Stimulated activated CD4-positive, alpha-beta T cell treated with anti-CD3 and anti-CD28 coated beads, Interleukin-4, amount 100 ng/mL, for 1 hour (primary cell): ENCODE measurements around the gene APOL2.
"Not testable (repeated sequence)": the region's sequence is repeated elsewhere in the genome, so short reads cannot be mapped to it uniquely, and the experiment has no call there.

ENCODE experiments used
- DNase-seq: peaks from one replicate; pipeline ENCODE4 v3.0.0-alpha.2; 2020

APOL2 gene

DNA sequence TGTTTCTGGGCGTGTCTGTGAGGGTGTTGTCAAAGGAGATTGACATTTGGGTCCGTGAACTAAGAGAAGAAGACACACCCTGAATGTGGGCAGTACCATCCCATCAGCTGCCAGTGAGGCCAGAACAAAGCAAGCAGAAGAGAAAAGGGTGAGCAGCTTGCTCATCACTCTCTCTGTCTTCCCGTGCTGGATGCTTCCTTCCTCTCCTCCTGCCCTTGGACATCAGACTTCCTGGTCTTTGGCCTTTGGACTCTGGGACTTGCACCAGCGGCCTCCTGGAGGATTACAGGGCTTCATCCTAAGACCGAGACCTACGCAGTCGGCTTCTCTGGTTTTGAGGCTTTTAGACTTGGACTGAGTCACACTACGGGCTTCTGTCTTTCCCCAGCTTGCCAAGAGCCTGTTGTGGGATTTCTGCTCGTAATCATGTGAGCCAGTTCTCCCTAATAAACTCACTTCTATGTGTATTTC lies 18.8 kb downstream of the APOL2 start:
- DNase-seq, result no peak

GRCh38 chr22:36218648-36219193 lies 20.6 kb downstream of the APOL2 start:
- DNase-seq, result no peak

- no peak for DNase-seq
These were observed 23.3 kb downstream of the APOL2 start for GRCh38 chr22:36215981-36216380.

GRCh38 chr22:36213586-36213985 lies 25.7 kb downstream of the APOL2 start:
- DNase-seq, result no peak

GRCh38 chr22:36212901-36213300 lies 26.4 kb downstream of the APOL2 start:
- DNase-seq, result no peak

DNA sequence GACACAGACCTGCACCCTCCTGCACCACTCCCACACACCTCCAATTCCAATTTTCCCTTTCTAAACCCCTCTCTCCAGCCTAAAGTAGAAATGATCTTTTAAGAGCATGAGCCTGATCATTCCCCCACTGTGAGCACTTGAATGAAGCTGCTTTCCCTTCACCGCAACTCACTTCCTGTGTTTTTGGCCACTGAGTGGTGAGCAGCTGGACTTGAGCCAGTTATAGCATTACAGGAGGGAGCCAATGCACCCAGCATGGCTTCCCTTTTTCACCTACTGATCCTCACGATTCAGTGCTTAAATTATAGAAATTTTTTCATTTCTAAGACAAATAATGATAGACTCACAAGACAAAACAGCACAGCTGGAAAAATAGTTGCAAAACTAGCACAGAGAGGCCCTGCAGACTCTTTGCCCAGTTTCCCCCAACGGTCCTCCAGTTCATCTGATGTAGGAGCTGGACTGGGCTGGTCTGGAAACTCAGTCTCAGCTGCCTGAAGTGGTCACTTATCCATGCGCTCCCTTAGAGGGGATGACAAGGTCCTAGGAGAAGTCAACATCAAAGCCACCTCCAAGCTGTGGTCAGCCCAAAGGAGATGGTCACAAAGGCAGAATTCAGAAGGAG lies 28.0 kb downstream of the APOL2 start:
- no peak for DNase-seq

DNA sequence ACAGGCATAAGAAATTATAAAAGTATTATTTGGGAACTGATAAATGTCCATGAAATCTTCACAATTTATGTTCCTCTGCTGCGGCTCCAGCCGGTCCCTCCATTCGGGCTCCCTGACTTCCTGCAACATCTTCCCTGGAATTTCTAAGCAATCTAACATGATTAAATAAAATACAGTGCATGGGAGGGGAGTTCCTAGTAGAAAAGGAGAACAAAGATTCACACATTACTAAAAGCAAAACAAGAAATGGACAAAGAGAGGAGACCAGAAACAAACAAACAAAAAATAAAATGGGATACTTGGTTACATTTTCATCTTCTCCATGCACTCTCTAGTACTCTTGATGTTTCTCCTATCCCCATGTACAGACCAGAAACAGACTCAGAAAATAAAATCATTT lies 29.1 kb downstream of the APOL2 start:
- no peak for DNase-seq

- DNase-seq, result not testable (repeated sequence)
These were observed 29.8 kb downstream of the APOL2 start for GRCh38 chr22:36209488-36209908.

DNA sequence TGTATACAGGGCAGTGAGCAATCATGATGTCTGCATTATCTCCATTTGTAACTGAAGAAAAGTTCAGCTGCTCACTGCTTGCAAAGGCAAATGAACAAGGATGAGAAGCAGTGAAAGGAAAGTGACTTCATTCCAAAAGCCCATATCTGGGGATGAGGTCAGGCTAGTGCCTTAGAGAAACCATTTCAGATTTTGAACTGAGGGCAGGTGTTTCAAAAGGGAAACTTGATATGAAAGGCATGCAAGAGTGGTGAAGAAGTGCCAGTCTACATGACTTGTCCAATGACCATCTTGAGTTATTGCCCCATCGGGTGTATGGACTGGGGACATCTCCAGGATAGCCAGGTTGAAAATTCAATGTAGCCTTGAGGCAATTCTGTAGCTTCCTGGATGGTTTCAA lies 30.4 kb downstream of the APOL2 start:
- DNase-seq, result no peak

GRCh38 chr22:36208162-36208765 lies 31.1 kb downstream of the APOL2 start:
- DNase-seq, result no peak

- DNase-seq, result no peak
These were observed 33.1 kb downstream of the APOL2 start for GRCh38 chr22:36206255-36206654.

DNA sequence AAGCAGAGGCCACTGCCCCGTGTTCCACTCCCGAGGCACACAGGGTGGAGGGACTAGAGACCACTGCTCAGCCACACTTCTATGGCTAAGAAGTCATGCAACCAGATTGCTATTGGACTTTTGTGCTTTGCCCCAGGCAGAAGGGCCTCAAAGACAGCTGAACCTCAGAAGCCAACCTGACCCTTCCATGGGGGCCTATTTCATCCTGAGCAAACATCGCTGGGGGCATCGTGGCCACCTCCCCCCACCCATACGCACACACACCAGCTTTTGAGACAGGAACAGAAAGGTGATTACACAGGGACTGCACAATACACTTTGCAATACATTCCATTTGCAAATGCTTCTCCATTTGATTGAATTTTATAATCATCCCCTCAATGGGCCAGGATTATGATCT lies 33.8 kb downstream of the APOL2 start:
- not testable (repeated sequence) for DNase-seq

- DNase-seq, result no peak
These were observed 34.7 kb downstream of the APOL2 start for GRCh38 chr22:36204632-36205015.

DNA sequence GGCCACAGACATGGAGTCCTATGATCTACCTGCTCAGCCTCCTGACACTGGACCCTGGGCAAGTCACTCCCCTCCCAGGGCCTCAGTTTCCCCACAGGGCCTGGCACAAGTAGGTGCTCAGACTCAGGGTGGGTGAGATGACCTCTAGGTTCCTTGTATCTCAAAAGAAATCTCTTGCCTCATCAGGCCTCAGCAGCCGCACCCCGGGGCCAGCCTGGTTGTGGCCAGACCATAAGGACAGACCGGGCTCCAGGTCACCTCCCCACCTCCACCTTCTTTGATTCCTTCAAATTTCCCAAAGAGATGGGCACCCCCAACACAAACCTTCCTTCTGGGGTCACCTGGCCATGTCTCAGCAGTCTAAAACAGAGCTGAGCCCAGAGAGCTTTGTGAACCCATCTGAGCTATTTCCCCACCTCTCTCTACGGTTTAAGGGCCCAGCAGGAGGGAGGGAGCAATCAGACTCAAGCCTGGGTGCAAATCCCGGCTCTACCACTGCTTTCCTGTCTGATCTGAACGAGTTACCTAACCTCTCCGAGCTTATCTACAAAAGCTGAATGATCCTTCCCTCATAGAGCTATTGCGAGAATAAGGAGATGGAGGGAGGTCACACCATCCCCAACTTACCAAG lies 35.2 kb downstream of the APOL2 start:
- DNase-seq, result no peak

GRCh38 chr22:36203441-36203840 lies 35.9 kb downstream of the APOL2 start:
- DNase-seq, result not testable (repeated sequence)

DNA sequence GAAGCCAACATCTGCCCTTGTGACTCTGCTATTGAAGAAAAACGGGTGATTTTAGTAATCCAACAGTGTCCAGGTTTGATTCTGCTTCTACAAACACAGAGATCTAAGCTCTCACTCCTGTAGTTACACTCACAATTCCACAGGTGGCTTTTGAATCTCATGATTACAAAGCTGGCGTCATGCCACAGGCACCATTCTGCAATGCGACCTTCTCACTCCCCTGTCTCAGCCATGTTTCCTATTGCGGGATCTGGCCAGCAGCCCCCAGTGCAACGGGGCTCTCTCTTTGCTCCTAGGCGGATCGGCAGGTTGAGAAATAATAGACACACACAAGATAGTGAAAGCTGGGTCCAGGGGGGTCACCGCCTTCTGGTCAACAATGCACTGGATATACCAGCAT lies 36.4 kb downstream of the APOL2 start:
- DNase-seq, result not testable (repeated sequence)

DNA sequence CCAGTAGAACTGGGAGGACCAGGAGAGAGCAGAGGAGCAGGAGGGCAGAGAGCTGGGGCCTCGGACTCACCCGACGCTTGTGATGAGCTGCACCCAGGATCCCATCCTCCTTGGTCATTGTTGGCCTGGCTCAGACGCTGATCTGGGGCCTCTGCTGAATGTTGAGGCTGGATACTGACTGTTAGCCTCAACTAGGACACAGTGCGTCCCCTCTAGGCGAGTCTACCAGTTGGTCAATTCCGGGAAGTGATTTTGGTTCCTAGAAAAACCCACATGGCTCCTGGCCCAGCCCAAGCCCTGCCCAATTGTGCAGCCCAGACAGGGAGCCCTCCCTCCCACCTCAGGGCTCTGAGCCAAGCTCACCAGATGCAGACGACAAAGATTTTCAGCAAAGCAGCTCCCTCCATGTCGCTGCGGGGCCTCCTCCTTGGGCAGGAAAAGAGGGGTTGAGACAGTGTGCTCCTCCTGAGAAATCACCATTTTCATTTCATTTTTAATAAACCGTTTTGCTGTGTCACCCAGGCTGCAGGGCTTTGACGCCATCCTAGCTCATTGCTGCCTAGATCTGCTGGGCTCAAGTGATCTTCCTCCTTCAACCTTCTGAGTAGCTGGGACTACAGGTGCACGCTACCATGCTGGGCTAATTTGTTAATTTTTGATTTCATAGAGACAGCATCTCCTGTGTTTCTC lies 37.6 kb downstream of the APOL2 start, which contains the start of gene APOL4:
Gene APOL4 (minus strand): TSS at position 180 of the 690 bp plus-strand sequence. CDS start 75 bp downstream, at position 105.
- DNase-seq, result no peak

DNA sequence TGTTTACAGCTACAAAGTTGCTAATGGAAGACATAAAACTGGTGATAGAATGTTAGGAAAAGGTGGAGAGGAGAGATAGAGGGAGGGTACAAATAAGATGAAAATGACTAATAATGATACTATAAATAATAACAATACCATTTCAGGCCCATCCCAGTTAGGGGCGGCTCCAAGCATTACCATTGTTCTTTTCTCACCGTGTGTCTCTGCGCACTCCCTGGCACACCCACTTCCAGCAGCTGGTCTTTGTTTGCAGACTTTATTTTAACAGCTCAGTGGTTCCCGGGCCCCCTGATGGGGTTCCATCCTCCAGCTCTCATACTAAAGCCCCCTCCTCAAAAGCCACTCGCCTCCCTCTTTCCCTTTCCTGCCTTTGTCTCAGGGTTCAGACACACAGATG lies 38.3 kb downstream of the APOL2 start:
- DNase-seq, result not testable (repeated sequence)

- no peak for DNase-seq
These were observed 40.3 kb downstream of the APOL2 start for GRCh38 chr22:36199001-36199551.

DNA sequence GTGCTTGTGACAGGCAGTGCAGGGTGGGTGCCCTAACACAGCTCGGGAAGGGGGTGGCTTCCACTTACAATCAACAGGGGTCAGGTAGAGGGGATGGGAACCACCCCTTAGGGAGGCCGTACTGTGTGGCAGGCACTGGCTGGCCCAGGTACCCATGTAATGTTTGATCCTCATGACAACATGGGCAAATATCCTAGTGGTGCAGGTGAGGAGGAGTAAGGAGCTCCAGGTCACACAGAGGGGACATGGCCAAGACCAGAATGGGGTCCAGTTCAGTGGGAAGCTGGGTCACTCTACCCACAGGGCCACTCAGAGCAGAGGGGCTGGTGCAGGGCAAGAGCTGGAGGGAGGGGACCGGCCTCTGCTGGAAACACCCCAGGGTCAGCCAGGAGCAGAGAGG lies 40.8 kb downstream of the APOL2 start:
- DNase-seq, result no peak

DNA sequence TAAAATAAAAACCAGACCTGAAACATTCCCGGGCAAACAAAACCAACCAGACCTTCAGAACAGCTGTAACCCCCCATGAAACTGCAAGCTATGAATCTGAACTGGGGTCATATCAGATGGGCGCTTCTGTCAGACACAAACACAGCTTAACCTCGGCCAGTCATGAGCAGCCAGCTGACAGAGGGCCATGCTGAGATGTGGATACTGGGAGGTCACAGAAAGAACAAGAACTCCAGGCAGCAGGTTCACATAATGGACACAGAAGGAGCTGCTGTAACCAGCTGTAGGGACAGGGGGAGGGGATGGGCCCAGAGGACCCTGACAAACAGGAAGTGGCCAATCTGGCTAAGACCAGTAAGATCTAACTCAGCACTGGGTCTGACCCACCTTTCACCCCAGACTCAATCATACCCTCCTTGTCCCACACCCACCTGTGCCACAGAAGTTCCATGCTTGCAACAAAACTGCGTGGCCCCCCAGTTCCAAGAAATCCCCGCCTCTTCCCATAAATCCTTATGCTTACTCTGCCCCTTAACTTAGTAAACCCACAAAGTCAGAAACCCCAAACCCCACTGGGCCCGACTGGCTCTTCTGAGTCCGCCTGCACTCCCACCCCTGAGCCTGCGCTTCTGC lies 41.7 kb downstream of the APOL2 start:
- no peak for DNase-seq

GRCh38 chr22:36197065-36197440 lies 42.3 kb downstream of the APOL2 start:
- DNase-seq, result no peak
